ENCODE data around the gene TCF4. TPM values are rescaled to one million over a fixed set of nuclear protein-coding genes. Genes with fewer than 3 reads are reported as not detected.

Gene TCF4
- total RNA-seq, 1 donor from 2014 or later, result 199 TPM

GRCh38 chr18:55477499-55477859 lies 110.5 kb downstream of the TCF4 start:
- H3K4me3 Mint-ChIP-seq (ENCODE audit: unreplicated experiment), result no peak overlapping the region
- no peaks in the 10 kb centered on the region for H3K36me3 Mint-ChIP-seq (ENCODE audit: unreplicated experiment)
- peaks cover 12% of the 10 kb centered on the region for H3K4me1 Mint-ChIP-seq (ENCODE audit: low read depth, unreplicated experiment)
- H3K27me3 Mint-ChIP-seq (ENCODE audit: unreplicated experiment), result no peaks in the 10 kb centered on the region
- TF ChIP-seq CTCF (IDR thresholded peaks at IDR 0.05; ENCODE audit: partially characterized antibody, unreplicated experiment), result no peak
- H3K27ac Mint-ChIP-seq (ENCODE audit: unreplicated experiment), result no peak overlapping the region
- DNase-seq, result no peak
- H3K9me3 Mint-ChIP-seq (ENCODE audit: unreplicated experiment), result no peaks in the 10 kb centered on the region

DNA sequence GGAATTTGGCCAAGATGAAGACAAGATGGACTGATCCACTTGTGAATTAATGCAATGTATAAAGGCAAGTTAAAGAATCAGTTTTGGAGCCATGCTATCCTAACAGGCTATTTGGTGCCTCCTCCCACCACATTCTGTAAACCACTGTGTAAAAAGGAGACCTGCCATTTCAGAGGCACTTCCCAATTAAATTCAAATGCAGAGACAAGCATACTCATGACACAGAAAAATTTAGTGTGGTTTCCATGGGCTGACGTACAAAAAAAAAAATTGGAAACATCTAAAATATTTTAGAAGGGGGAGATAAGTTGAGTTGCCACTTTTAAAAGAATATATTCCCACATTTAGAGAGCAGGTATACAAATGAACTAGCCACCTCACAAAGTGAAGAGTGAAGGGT lies 112.1 kb downstream of the TCF4 start:
- no peak overlapping the region for H3K4me3 Mint-ChIP-seq (ENCODE audit: unreplicated experiment)
- no peak for DNase-seq
- H3K4me1 Mint-ChIP-seq (ENCODE audit: low read depth, unreplicated experiment), result peaks cover 18% of the 10 kb centered on the region
- TF ChIP-seq CTCF (IDR thresholded peaks at IDR 0.05; ENCODE audit: partially characterized antibody, unreplicated experiment), result no peak
- no peaks in the 10 kb centered on the region for H3K36me3 Mint-ChIP-seq (ENCODE audit: unreplicated experiment)
- H3K27ac Mint-ChIP-seq (ENCODE audit: unreplicated experiment), result no peak overlapping the region
- H3K9me3 Mint-ChIP-seq (ENCODE audit: unreplicated experiment), result no peaks in the 10 kb centered on the region
- no peaks in the 10 kb centered on the region for H3K27me3 Mint-ChIP-seq (ENCODE audit: unreplicated experiment)

DNA sequence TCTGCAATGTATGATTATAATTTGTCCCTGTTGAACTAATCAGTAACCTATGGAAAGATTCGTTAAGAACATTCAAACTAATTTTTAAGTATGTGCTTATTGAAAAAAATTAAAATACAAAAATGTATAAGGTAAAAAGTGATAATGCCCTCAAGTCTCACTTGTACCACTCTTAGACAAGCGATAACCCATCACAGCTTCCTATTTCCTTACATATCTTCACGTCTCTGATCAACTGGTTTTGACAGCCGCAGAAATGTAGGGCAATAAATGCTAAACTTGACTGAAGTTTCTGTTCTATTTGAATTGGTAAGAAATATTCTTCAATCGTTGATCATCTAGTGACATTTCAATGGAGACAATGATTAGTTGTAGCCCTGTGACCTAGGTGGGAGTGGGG lies 112.5 kb downstream of the TCF4 start:
- no peaks in the 10 kb centered on the region for H3K27me3 Mint-ChIP-seq (ENCODE audit: unreplicated experiment)
- H3K9me3 Mint-ChIP-seq (ENCODE audit: unreplicated experiment), result no peaks in the 10 kb centered on the region
- H3K27ac Mint-ChIP-seq (ENCODE audit: unreplicated experiment), result no peak overlapping the region
- DNase-seq, result no peak
- peaks cover 23% of the 10 kb centered on the region for H3K4me1 Mint-ChIP-seq (ENCODE audit: low read depth, unreplicated experiment)
- no peak overlapping the region for H3K4me3 Mint-ChIP-seq (ENCODE audit: unreplicated experiment)
- H3K36me3 Mint-ChIP-seq (ENCODE audit: unreplicated experiment), result no peaks in the 10 kb centered on the region
- TF ChIP-seq CTCF (IDR thresholded peaks at IDR 0.05; ENCODE audit: partially characterized antibody, unreplicated experiment), result no peak

DNA sequence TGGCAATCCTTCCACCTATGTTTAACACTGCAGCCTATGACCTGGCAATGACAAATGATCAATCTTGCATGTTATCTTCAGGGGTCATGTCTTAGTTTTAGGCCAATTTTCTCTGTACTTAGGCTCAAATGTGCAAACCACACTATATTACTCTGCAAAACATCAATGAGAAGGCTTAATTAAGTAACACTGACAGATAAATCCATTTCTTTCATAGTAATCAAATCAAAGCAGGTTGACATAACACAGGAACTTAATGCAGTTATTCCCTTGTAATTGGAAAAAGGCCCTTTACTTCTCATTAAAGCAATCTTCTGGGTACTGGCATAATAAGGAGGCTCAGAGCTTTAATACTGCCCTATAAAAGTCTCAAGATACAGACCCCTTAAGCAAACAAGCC lies 114.4 kb downstream of the TCF4 start:
- no peak for TF ChIP-seq CTCF (IDR thresholded peaks at IDR 0.05; ENCODE audit: partially characterized antibody, unreplicated experiment)
- Mint-ChIP-seq H3K4me1 (ENCODE audit: low read depth, unreplicated experiment) (peaks cover 38% of the 10 kb centered on the region), H3K9me3 (ENCODE audit: unreplicated experiment) (no peaks in the 10 kb centered on the region), H3K36me3 (ENCODE audit: unreplicated experiment) (no peaks in the 10 kb centered on the region), H3K27me3 (ENCODE audit: unreplicated experiment) (no peaks in the 10 kb centered on the region), H3K4me3 (ENCODE audit: unreplicated experiment) (peak overlapping the region; percentile 40), H3K27ac (ENCODE audit: unreplicated experiment) (no peak overlapping the region)
- DNase-seq, result no peak

GRCh38 chr18:55473058-55473457 lies 114.9 kb downstream of the TCF4 start:
- no peak for DNase-seq
- Mint-ChIP-seq H3K9me3 (ENCODE audit: unreplicated experiment) (no peaks in the 10 kb centered on the region), H3K4me3 (ENCODE audit: unreplicated experiment) (peak overlapping the region; percentile 40), H3K4me1 (ENCODE audit: low read depth, unreplicated experiment) (peaks cover 41% of the 10 kb centered on the region), H3K36me3 (ENCODE audit: unreplicated experiment) (no peaks in the 10 kb centered on the region), H3K27me3 (ENCODE audit: unreplicated experiment) (no peaks in the 10 kb centered on the region), H3K27ac (ENCODE audit: unreplicated experiment) (no peak overlapping the region)
- no peak for TF ChIP-seq CTCF (IDR thresholded peaks at IDR 0.05; ENCODE audit: partially characterized antibody, unreplicated experiment)
